BLaER1 (cell line): ENCODE data around the gene KIFC3.
A peak's percentile ranks its signal among the peaks of the same experiment; 100 is the strongest.
"Not testable (repeated sequence)": the region's sequence is repeated elsewhere in the genome, so short reads cannot be mapped to it uniquely, and the experiment has no call there.

Experiments used
- H3K27ac ChIP-seq: shearing (Covaris generic); formaldehyde crosslinking; 2 replicates; pipeline ENCODE4 v1.8.1; 2022
- H3K27me3 ChIP-seq: shearing (Covaris generic); formaldehyde crosslinking; 2 replicates; pipeline ENCODE4 v1.8.1; 2022
- H3K36me3 ChIP-seq: shearing (Covaris generic); formaldehyde crosslinking; 2 replicates; pipeline ENCODE4 v1.8.1; 2022
- H3K4me1 ChIP-seq: shearing (Covaris generic); formaldehyde crosslinking; 2 replicates; pipeline ENCODE4 v1.8.1; 2022
- H3K4me2 ChIP-seq: shearing (Covaris generic); formaldehyde crosslinking; 2 replicates; pipeline ENCODE4 v1.8.1; 2022
- H3K4me3 ChIP-seq: shearing (Covaris generic); formaldehyde crosslinking; 2 replicates; pipeline ENCODE4 v1.8.1; 2022
- H3K9ac ChIP-seq: shearing (Covaris generic); formaldehyde crosslinking; 2 replicates; pipeline ENCODE4 v1.8.1; 2022
- H3K9me3 ChIP-seq: shearing (Covaris generic); formaldehyde crosslinking; 2 replicates; pipeline ENCODE4 v1.8.1; 2022
- H4K20me1 ChIP-seq: shearing (Covaris generic); formaldehyde crosslinking; 2 replicates; pipeline ENCODE4 v1.8.1; 2022
- Cebpa-rat ChIP-seq: shearing (Covaris generic); IDR thresholded peaks from 2 replicates; pipeline ENCODE4 v1.8.1; 2022

The KIFC3 gene

GRCh38 chr16:57734925-57735754 lies 67.2 kb downstream of the KIFC3 start:
- H3K9me3 ChIP-seq: peaks cover 11% of the 10 kb centered on the region; the same call in 1 of the 2 replicates
- no peak for TF ChIP-seq Cebpa-rat
- H3K27me3 ChIP-seq: no peaks in the 10 kb centered on the region
- peak overlapping the region; percentile 92 for H3K4me3 ChIP-seq
- H3K36me3 ChIP-seq: peaks cover 31% of the 10 kb centered on the region
- H4K20me1 ChIP-seq: no peaks in the 10 kb centered on the region
- peaks cover 48% of the 10 kb centered on the region for H3K4me1 ChIP-seq
- peak overlapping the region; percentile 97 for H3K27ac ChIP-seq
- peak overlapping the region; percentile 94 for H3K9ac ChIP-seq
- peak overlapping the region; percentile 99 for H3K4me2 ChIP-seq

GRCh38 chr16:57734308-57734924 lies 67.9 kb downstream of the KIFC3 start:
- TF ChIP-seq Cebpa-rat: no peak
- peak overlapping the region; percentile 94 for H3K9ac ChIP-seq
- H3K36me3 ChIP-seq: peaks cover 24% of the 10 kb centered on the region
- H3K4me1 ChIP-seq: peaks cover 41% of the 10 kb centered on the region
- no peaks in the 10 kb centered on the region for H3K27me3 ChIP-seq
- H3K4me3 ChIP-seq: peak overlapping the region; percentile 80
- H4K20me1 ChIP-seq: no peaks in the 10 kb centered on the region
- peak overlapping the region; percentile 99 for H3K4me2 ChIP-seq
- H3K9me3 ChIP-seq: peaks cover 11% of the 10 kb centered on the region; the same call in 1 of the 2 replicates
- H3K27ac ChIP-seq: peak overlapping the region; percentile 97

GRCh38 chr16:57732714-57733113 lies 69.6 kb downstream of the KIFC3 start:
- Histone ChIP-seq H3K9me3 (peaks cover 11% of the 10 kb centered on the region; the same call in 1 of the 2 replicates), H3K4me2 (no peak overlapping the region), H3K9ac (no peak overlapping the region), H3K4me1 (peaks cover 26% of the 10 kb centered on the region), H3K4me3 (no peak overlapping the region), H4K20me1 (no peaks in the 10 kb centered on the region), H3K27ac (no peak overlapping the region), H3K36me3 (peaks cover 8% of the 10 kb centered on the region), H3K27me3 (no peaks in the 10 kb centered on the region)
- no peak for TF ChIP-seq Cebpa-rat

GRCh38 chr16:57732037-57732436 lies 70.3 kb downstream of the KIFC3 start:
- Histone ChIP-seq H3K4me2 (no peak overlapping the region), H3K9me3 (peaks cover 11% of the 10 kb centered on the region; the same call in 1 of the 2 replicates), H3K4me1 (peaks cover 19% of the 10 kb centered on the region), H3K27me3 (no peaks in the 10 kb centered on the region), H3K4me3 (no peak overlapping the region), H3K36me3 (peaks cover 1% of the 10 kb centered on the region; the same call in 1 of the 2 replicates), H3K9ac (no peak overlapping the region), H3K27ac (no peak overlapping the region), H4K20me1 (no peaks in the 10 kb centered on the region)
- no peak for TF ChIP-seq Cebpa-rat

- peaks cover 10% of the 10 kb centered on the region for H3K4me1 ChIP-seq
- no peak overlapping the region for H3K4me3 ChIP-seq
- no peaks in the 10 kb centered on the region for H3K36me3 ChIP-seq
- peaks cover 11% of the 10 kb centered on the region; the same call in 1 of the 2 replicates for H3K9me3 ChIP-seq
- H3K27me3 ChIP-seq: no peaks in the 10 kb centered on the region
- no peaks in the 10 kb centered on the region for H4K20me1 ChIP-seq
- TF ChIP-seq Cebpa-rat: no peak
- H3K4me2 ChIP-seq: no peak overlapping the region
- no peak overlapping the region for H3K9ac ChIP-seq
- no peak overlapping the region for H3K27ac ChIP-seq
Measured at GRCh38 chr16:57730771-57731730, 71.2 kb downstream of the KIFC3 start.

- H3K36me3 ChIP-seq, H3K27ac ChIP-seq, H3K9ac ChIP-seq, H3K4me2 ChIP-seq, H3K27me3 ChIP-seq, H3K4me3 ChIP-seq, H4K20me1 ChIP-seq: not testable (repeated sequence)
- Histone ChIP-seq H3K4me1 (peaks cover 10% of the 10 kb centered on the region), H3K9me3 (peaks cover 11% of the 10 kb centered on the region; the same call in 1 of the 2 replicates)
Measured at GRCh38 chr16:57729852-57730251, 72.4 kb downstream of the KIFC3 start.

GRCh38 chr16:57729182-57729484 lies 73.2 kb downstream of the KIFC3 start:
- H3K36me3 ChIP-seq: no peaks in the 10 kb centered on the region
- H3K27me3 ChIP-seq: no peaks in the 10 kb centered on the region
- no peak overlapping the region for H3K4me2 ChIP-seq
- H3K9me3 ChIP-seq: peaks cover 11% of the 10 kb centered on the region; the same call in 1 of the 2 replicates
- peaks cover 4% of the 10 kb centered on the region for H3K4me1 ChIP-seq
- TF ChIP-seq Cebpa-rat: no peak
- no peaks in the 10 kb centered on the region for H4K20me1 ChIP-seq
- H3K4me3 ChIP-seq: no peak overlapping the region
- no peak overlapping the region for H3K9ac ChIP-seq
- no peak overlapping the region for H3K27ac ChIP-seq

- peaks cover 11% of the 10 kb centered on the region; the same call in 1 of the 2 replicates for H3K9me3 ChIP-seq
- no peak for TF ChIP-seq Cebpa-rat
- H3K9ac ChIP-seq: no peak overlapping the region
- no peak overlapping the region for H3K27ac ChIP-seq
- H3K4me2 ChIP-seq: no peak overlapping the region
- no peaks in the 10 kb centered on the region for H4K20me1 ChIP-seq
- H3K27me3 ChIP-seq: no peaks in the 10 kb centered on the region
- no peaks in the 10 kb centered on the region for H3K36me3 ChIP-seq
- no peaks in the 10 kb centered on the region for H3K4me1 ChIP-seq
- no peak overlapping the region for H3K4me3 ChIP-seq
Measured at GRCh38 chr16:57728336-57729181, 73.7 kb downstream of the KIFC3 start.

- Histone ChIP-seq H4K20me1 (no peaks in the 10 kb centered on the region), H3K27me3 (no peaks in the 10 kb centered on the region), H3K4me3 (no peak overlapping the region), H3K4me2 (no peak overlapping the region), H3K36me3 (no peaks in the 10 kb centered on the region), H3K9ac (no peak overlapping the region), H3K4me1 (no peaks in the 10 kb centered on the region), H3K9me3 (peaks cover 3% of the 10 kb centered on the region; the same call in 1 of the 2 replicates), H3K27ac (no peak overlapping the region)
- no peak for TF ChIP-seq Cebpa-rat
Measured at GRCh38 chr16:57727610-57728009, 74.7 kb downstream of the KIFC3 start.
